Activated naive CD4-positive, alpha-beta T cell treated with anti-CD3 and anti-CD28 coated beads, Interleukin-2, amount 10 ng/mL, durations not matched to agents 7 days and 5 days (primary cell): ENCODE results near the gene CRIP3.

ENCODE experiments used
- CTCF ChIA-PET: fragments of 350-600 bp; sonication (Branson Sonifier 250); formaldehyde crosslinking; loops from one replicate; lab custom pipeline; 2021; ENCODE audit warnings: antibody characterized with exemption; lab: Charles Lee
- DNase-seq: peaks from one replicate; pipeline ENCODE4 v3.0.0-alpha.2; 2020
- H3K27ac Mint-ChIP-seq: one replicate; pipeline ENCODE4 v1.8.0; 2021; ENCODE audit warnings: mild to moderate bottlenecking, moderate library complexity, mixed read lengths
- H3K27me3 Mint-ChIP-seq: one replicate; pipeline ENCODE4 v1.8.0; 2021; ENCODE audit warnings: mild to moderate bottlenecking, mixed read lengths
- H3K36me3 Mint-ChIP-seq: one replicate; pipeline ENCODE4 v1.8.0; 2021; ENCODE audit warnings: mixed read lengths
- H3K4me1 Mint-ChIP-seq: one replicate; pipeline ENCODE4 v1.8.0; 2021; ENCODE audit warnings: mixed read lengths
- H3K4me3 Mint-ChIP-seq: one replicate; pipeline ENCODE4 v1.8.0; 2021; ENCODE audit warnings: mild to moderate bottlenecking, moderate library complexity, mixed read lengths
- H3K9me3 Mint-ChIP-seq: one replicate; pipeline ENCODE4 v1.8.0; 2021; ENCODE audit warnings: mixed read lengths

The CRIP3 gene

DNA sequence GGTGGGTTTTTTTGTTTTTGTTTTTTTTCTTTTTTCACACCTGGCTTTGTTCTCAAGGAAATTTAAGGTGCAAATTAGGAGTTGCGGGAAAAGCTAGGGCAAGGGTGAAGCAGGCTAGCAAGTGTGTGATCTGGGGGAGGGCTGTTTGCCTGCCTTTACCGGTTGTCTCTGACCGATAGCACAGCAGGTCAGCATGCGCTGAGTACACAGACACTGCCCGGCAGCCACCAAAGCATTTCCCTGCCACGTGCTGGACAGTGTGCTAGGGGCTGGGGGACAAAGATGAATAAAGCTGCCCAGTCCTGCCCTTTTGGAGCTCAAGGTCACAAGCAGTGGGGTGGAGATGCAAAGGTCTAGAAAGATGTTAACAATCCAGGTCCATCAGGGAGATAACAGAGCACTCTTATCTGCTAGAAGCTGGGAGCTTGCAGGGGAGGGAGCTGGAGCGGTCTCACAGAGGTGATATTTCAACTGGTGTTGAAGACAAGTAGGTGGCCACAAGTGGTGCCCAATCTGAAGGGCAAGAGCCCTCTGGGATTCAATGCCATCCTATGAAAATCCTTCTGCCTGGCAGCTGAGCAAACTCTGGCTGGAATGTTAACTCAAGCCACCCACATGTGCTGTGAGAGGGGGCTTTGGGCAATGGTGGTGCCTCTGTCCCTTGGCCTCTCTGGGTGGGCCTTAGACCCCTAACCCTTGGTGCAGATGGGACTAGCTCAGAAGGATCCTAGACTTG, 40.8 kb downstream of the CRIP3 start:
- H3K36me3 Mint-ChIP-seq = no peaks in the 10 kb centered on the region
- peaks cover 86% of the 10 kb centered on the region for H3K27me3 Mint-ChIP-seq
- no peak overlapping the region for H3K4me3 Mint-ChIP-seq
- DNase-seq = no peak
- CTCF ChIA-PET = interaction anchor here (1.0 to 2.0 kb wide), 2 partner anchors 131 to 238 kb away, joined by 3 to 9 read pairs; no protein-coding TSS in a partner anchor
- no peaks in the 10 kb centered on the region for H3K9me3 Mint-ChIP-seq
- no peak overlapping the region for H3K27ac Mint-ChIP-seq
- H3K4me1 Mint-ChIP-seq = peaks cover 5% of the 10 kb centered on the region

- Mint-ChIP-seq H3K36me3 (no peaks in the 10 kb centered on the region), H3K9me3 (no peaks in the 10 kb centered on the region), H3K4me1 (peaks cover 5% of the 10 kb centered on the region), H3K27ac (no peak overlapping the region), H3K27me3 (peaks cover 66% of the 10 kb centered on the region), H3K4me3 (no peak overlapping the region)
- CTCF ChIA-PET = interaction anchor here (1.2 to 4.7 kb wide), 4 partner anchors 35 to 241 kb away, joined by 3 to 36 read pairs (median 8); partner anchors contain the start of gene CRIP3
- DNase-seq = no peak
These were observed 43.1 kb downstream of the CRIP3 start for GRCh38 chr6:43265564-43265963.

DNA sequence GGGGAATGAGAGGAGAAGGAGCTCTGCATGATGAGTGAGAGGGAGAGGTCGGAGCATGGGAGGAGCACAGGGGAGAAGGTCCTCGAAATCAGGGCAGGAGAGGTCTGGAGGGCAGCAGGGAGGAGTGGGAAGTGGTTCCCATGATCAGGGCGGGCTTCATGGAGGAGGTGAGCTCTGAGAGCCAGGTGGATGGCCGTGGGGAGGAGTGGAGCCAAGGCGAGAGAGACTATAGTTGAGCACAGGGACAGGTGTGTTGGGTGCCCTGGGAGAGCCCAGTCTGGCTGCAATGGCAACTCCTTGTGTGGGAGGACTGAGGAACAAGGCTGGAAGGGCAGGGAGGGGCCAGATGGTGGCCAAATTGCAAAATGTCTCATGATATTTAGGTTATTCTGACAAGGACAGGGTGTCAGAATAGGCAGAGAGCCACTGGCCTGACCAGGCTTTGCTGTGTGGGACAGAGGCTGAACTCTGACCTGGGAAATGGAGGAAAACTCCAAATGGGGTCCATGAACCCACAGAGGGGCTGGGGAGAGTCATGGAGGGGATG, 44.0 kb downstream of the CRIP3 start:
- no peak for DNase-seq
- Mint-ChIP-seq H3K9me3 (no peaks in the 10 kb centered on the region), H3K4me3 (no peak overlapping the region), H3K4me1 (peaks cover 5% of the 10 kb centered on the region), H3K27ac (no peak overlapping the region), H3K27me3 (peaks cover 66% of the 10 kb centered on the region), H3K36me3 (no peaks in the 10 kb centered on the region)
- CTCF ChIA-PET = interaction anchor here (1.2 to 4.7 kb wide), 3 partner anchors 34 to 242 kb away, joined by 3 to 36 read pairs (median 12); no protein-coding TSS in a partner anchor

DNA sequence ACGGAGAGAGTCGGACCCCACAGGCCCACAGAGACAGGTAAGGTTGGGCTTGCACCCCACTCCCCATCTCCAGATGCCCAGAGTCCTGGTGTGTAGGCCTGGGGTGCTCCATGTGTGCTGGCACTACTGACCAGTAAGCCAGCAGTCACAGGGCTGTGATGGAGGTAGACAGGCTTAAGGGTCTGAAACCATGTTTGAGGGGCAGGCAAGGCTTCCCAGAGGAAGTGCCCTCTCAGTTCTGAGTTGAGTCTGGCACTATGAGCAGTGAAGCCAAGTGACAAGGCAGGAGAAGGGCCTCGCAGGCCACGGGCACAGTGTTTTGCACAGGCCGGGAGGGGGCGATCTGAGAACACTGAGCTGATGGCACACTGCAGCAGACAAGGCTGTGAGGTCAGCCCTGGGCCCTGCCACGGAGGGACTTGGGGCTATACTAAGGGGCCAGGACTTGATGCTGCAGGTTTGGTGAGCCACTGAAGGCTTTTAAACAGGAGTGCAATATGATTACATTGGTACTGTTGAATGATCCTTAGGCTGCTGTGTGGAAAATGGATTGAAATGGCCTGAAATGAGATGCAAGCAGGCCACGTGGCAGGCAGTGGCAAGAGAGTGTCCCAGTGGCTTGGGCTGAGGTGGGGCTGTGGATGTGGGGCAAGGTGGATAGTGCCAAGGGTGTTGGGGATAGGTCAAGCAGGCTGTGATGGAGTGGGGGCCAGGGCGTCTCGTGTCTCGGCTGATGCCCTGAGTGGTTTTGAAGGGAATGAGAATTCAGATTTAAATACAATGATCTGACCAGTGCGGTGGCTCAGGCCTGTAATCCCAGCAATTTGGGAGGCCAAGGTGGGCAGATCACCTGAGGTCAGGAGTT, 45.1 kb downstream of the CRIP3 start:
- Mint-ChIP-seq H3K27me3 (peaks cover 62% of the 10 kb centered on the region), H3K36me3 (no peaks in the 10 kb centered on the region), H3K4me1 (no peaks in the 10 kb centered on the region), H3K4me3 (no peak overlapping the region), H3K27ac (no peak overlapping the region), H3K9me3 (no peaks in the 10 kb centered on the region)
- CTCF ChIA-PET = interaction anchor here (0.6 to 4.7 kb wide), 9 partner anchors 9 to 243 kb away, joined by 3 to 36 read pairs (median 4); no protein-coding TSS in a partner anchor
- peak; percentile 87 for DNase-seq

GRCh38 chr6:43262780-43263313, 45.8 kb downstream of the CRIP3 start:
- no peaks in the 10 kb centered on the region for H3K4me1 Mint-ChIP-seq
- H3K9me3 Mint-ChIP-seq = no peaks in the 10 kb centered on the region
- peaks cover 60% of the 10 kb centered on the region for H3K27me3 Mint-ChIP-seq
- no peak overlapping the region for H3K27ac Mint-ChIP-seq
- H3K36me3 Mint-ChIP-seq = no peaks in the 10 kb centered on the region
- CTCF ChIA-PET = interaction anchor here (0.7 to 4.7 kb wide), 7 partner anchors 9 to 247 kb away, joined by 3 to 36 read pairs (median 5); no protein-coding TSS in a partner anchor
- DNase-seq = no peak
- H3K4me3 Mint-ChIP-seq = no peak overlapping the region

GRCh38 chr6:43262000-43262779, 46.4 kb downstream of the CRIP3 start:
- no peaks in the 10 kb centered on the region for H3K36me3 Mint-ChIP-seq
- no peaks in the 10 kb centered on the region for H3K4me1 Mint-ChIP-seq
- H3K27ac Mint-ChIP-seq = no peak overlapping the region
- H3K27me3 Mint-ChIP-seq = peaks cover 60% of the 10 kb centered on the region
- no peaks in the 10 kb centered on the region for H3K9me3 Mint-ChIP-seq
- H3K4me3 Mint-ChIP-seq = no peak overlapping the region
- no peak for DNase-seq
- CTCF ChIA-PET = interaction anchor here (0.7 to 4.7 kb wide), 8 partner anchors 19 to 247 kb away, joined by 3 to 36 read pairs (median 4); no protein-coding TSS in a partner anchor

DNA sequence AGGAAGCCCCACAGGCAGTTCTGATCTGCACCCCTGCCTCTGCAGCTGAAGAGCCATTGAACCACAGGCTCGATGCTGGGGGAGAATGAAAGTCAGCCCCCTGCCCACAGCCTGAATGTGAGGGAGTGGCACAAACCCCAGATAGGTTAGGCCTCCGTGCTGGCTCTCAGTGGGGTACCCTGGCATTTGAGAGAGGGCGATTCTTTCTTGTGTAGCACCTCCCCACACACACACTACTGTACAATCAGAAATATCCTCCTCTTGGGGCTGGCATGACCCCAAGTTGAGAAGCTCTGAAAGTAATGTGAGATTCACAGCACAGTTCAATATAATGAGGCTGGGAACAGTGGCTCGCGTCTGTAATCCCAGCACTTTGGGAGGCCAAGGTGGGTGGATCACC, 47.4 kb downstream of the CRIP3 start:
- no peak overlapping the region for H3K27ac Mint-ChIP-seq
- H3K27me3 Mint-ChIP-seq = peaks cover 57% of the 10 kb centered on the region
- no peak overlapping the region for H3K4me3 Mint-ChIP-seq
- H3K36me3 Mint-ChIP-seq = no peaks in the 10 kb centered on the region
- no peaks in the 10 kb centered on the region for H3K9me3 Mint-ChIP-seq
- CTCF ChIA-PET = interaction anchor here (0.6 to 4.7 kb wide), 3 partner anchors 55 to 246 kb away, joined by 3 to 36 read pairs (median 3); no protein-coding TSS in a partner anchor
- DNase-seq = no peak
- no peaks in the 10 kb centered on the region for H3K4me1 Mint-ChIP-seq

- Mint-ChIP-seq H3K9me3 (no peaks in the 10 kb centered on the region), H3K36me3 (no peaks in the 10 kb centered on the region), H3K27ac (no peak overlapping the region), H3K4me1 (no peaks in the 10 kb centered on the region), H3K27me3 (peaks cover 55% of the 10 kb centered on the region), H3K4me3 (no peak overlapping the region)
- no peak for DNase-seq
- CTCF ChIA-PET = no interaction called here
These were observed 47.8 kb downstream of the CRIP3 start for GRCh38 chr6:43260791-43261190.

GRCh38 chr6:43258807-43259686, 49.6 kb downstream of the CRIP3 start:
- no peak for DNase-seq
- peaks cover 45% of the 10 kb centered on the region for H3K27me3 Mint-ChIP-seq
- no peaks in the 10 kb centered on the region for H3K4me1 Mint-ChIP-seq
- H3K4me3 Mint-ChIP-seq = no peak overlapping the region
- H3K9me3 Mint-ChIP-seq = no peaks in the 10 kb centered on the region
- H3K36me3 Mint-ChIP-seq = no peaks in the 10 kb centered on the region
- H3K27ac Mint-ChIP-seq = no peak overlapping the region
- CTCF ChIA-PET = no interaction called here

GRCh38 chr6:43258180-43258579, 50.4 kb downstream of the CRIP3 start:
- no peaks in the 10 kb centered on the region for H3K36me3 Mint-ChIP-seq
- no peak overlapping the region for H3K27ac Mint-ChIP-seq
- no peaks in the 10 kb centered on the region for H3K9me3 Mint-ChIP-seq
- no peak for DNase-seq
- no peaks in the 10 kb centered on the region for H3K4me1 Mint-ChIP-seq
- no peak overlapping the region for H3K4me3 Mint-ChIP-seq
- CTCF ChIA-PET = interaction anchor here (1.2 kb wide), 1 partner anchor 139 kb away, joined by 3 read pairs; no protein-coding TSS in a partner anchor
- peaks cover 46% of the 10 kb centered on the region for H3K27me3 Mint-ChIP-seq

GRCh38 chr6:43257367-43258145, 51.1 kb downstream of the CRIP3 start:
- Mint-ChIP-seq H3K4me3 (no peak overlapping the region), H3K27ac (peak overlapping the region; percentile 55), H3K4me1 (no peaks in the 10 kb centered on the region), H3K9me3 (no peaks in the 10 kb centered on the region), H3K36me3 (no peaks in the 10 kb centered on the region), H3K27me3 (peaks cover 53% of the 10 kb centered on the region)
- DNase-seq = no peak
- CTCF ChIA-PET = interaction anchor here (1.2 kb wide), 1 partner anchor 140 kb away, joined by 3 read pairs; no protein-coding TSS in a partner anchor
